ENCODE data around the gene TNFRSF21. TPM values are rescaled to one million over a fixed set of nuclear protein-coding genes. Genes with fewer than 3 reads are reported as not detected.

The TNFRSF21 gene
- total RNA-seq, 1 experiment from 2014 or later = 19.3 TPM

DNA sequence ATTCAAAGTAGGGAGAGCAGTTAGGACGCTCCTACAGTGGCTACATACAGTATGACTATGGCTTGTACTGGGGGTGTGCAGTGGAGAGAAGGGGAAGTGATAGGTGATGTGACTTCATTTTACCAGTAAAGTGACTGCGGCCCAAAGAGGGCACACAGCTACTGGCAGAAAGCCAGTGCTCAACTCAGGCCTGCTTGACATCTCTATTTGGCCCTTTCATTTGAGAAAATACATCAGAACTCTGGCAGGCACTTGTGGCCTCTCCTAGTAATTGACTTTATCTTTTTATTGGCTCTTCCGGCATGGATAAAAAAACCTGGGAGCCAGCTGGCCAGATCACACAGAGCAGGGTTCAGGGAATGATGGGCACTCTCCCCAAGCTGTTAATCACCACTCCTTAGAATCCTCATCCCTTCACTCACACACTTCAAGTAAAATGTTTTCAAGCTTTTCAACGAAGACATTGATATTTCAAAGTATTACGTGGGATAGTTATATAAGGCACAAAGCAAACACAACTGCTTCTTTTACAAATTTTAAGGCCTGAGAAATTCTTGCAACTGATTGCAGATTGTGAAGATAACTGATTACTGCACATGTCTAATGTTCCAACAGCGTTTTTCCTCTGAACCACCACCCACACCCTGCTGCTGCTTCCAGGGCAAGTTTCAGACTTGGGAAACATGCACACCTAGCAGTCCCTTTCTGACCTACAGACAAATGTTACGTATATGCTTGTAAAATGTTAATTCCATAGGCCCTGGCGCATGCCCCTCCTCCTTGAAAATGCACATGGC, 73.5 kb downstream of the TNFRSF21 start:
- BruUV-seq (replicated peaks) = no TSS peak
- intact Hi-C loops (cut with micrococcal nuclease) = no loop called here
- H3K27ac Mint-ChIP-seq (ENCODE audit: low read depth, unreplicated experiment) = no peak overlapping the region
- peaks cover 29% of the 10 kb centered on the region for H3K36me3 Mint-ChIP-seq (ENCODE audit: insufficient read depth, unreplicated experiment)
- no peaks in the 10 kb centered on the region for H3K9me3 Mint-ChIP-seq (ENCODE audit: unreplicated experiment)
- ChIA-PET CTCF (interaction anchor here (0.6 to 2.4 kb wide), 4 partner anchors 102 to 189 kb away, joined by 3 to 9 read pairs (median 4); no protein-coding TSS in a partner anchor), POLR2A (no interaction called here)
- DNase-seq (ENCODE audit: unreplicated experiment) = no peak
- no peak overlapping the region for H3K4me3 Mint-ChIP-seq (ENCODE audit: unreplicated experiment)
- TF ChIP-seq, protein P1, sequence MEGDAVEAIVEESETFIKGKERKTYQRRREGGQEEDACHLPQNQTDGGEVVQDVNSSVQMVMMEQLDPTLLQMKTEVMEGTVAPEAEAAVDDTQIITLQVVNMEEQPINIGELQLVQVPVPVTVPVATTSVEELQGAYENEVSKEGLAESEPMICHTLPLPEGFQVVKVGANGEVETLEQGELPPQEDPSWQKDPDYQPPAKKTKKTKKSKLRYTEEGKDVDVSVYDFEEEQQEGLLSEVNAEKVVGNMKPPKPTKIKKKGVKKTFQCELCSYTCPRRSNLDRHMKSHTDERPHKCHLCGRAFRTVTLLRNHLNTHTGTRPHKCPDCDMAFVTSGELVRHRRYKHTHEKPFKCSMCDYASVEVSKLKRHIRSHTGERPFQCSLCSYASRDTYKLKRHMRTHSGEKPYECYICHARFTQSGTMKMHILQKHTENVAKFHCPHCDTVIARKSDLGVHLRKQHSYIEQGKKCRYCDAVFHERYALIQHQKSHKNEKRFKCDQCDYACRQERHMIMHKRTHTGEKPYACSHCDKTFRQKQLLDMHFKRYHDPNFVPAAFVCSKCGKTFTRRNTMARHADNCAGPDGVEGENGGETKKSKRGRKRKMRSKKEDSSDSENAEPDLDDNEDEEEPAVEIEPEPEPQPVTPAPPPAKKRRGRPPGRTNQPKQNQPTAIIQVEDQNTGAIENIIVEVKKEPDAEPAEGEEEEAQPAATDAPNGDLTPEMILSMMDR (IDR thresholded peaks at IDR 0.05; ENCODE audit: unreplicated experiment) = no peak
- H3K4me1 Mint-ChIP-seq (ENCODE audit: insufficient read depth, unreplicated experiment) = no peaks in the 10 kb centered on the region
- H3K27me3 Mint-ChIP-seq (ENCODE audit: insufficient read depth, unreplicated experiment) = no peaks in the 10 kb centered on the region

DNA sequence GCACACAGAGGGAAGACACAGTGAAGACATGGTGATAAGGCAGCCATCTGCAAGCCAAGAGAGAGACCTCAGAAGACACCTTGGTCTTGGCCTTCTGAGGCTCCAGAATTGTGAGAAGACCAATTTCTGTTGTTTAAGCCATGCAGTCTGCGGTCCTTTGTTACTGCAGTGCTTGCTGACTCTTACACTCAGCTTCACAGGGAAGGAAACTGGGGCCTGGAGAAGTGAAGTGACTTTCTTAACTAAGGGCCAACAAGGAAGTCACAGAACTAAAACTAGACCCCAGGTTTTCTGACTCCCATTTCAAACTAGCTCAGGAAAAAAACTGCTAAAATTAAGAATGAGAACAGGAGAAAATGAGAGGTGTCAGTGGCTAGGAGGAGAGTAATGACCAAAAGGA, 74.3 kb downstream of the TNFRSF21 start:
- Mint-ChIP-seq H3K9me3 (ENCODE audit: unreplicated experiment) (no peaks in the 10 kb centered on the region), H3K27ac (ENCODE audit: low read depth, unreplicated experiment) (no peak overlapping the region), H3K4me3 (ENCODE audit: unreplicated experiment) (no peak overlapping the region), H3K27me3 (ENCODE audit: insufficient read depth, unreplicated experiment) (no peaks in the 10 kb centered on the region), H3K4me1 (ENCODE audit: insufficient read depth, unreplicated experiment) (no peaks in the 10 kb centered on the region), H3K36me3 (ENCODE audit: insufficient read depth, unreplicated experiment) (peaks cover 29% of the 10 kb centered on the region)
- POLR2A ChIA-PET = no interaction called here
- intact Hi-C loops (cut with micrococcal nuclease) = no loop called here
- CTCF ChIA-PET = interaction anchor here (0.6 to 2.4 kb wide), 4 partner anchors 8 to 188 kb away, joined by 3 to 9 read pairs (median 4); no protein-coding TSS in a partner anchor
- no peak for DNase-seq (ENCODE audit: unreplicated experiment)
- BruUV-seq (replicated peaks) = no TSS peak
- TF ChIP-seq, protein P1 (IDR thresholded peaks at IDR 0.05; ENCODE audit: unreplicated experiment) = no peak

DNA sequence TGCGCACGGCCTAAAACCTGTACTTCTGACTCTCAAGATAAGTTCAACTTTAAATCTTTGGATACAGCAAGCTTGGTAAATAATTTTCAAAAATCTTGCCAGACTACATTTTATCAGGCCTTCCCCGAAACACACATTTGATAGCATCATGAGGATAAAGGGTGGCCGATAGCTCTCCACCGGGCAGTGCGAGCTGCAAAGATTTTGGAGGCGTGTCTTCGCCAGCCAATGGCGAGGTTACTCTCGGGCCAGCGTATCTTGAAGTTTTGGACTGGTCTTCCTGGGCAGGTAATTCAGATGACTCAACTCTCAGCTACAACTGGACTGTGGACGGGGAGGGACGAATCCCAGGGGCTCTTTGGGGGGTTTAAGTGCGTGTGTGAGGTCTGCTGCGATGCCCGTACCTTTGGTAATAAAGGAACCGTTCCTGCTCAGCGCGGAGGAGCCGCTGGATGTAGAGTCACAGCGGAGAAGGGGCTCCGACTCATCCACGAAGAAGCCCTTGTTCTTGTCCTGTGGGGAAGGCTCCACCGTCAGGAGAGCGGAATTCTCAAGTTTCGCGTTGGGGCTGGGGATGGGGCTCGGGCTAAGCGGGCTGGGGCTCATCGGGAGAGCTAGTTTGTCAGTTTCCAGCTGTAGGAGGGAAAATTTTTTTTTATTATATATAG, 75.3 kb downstream of the TNFRSF21 start:
- H3K27ac Mint-ChIP-seq (ENCODE audit: low read depth, unreplicated experiment) = no peak overlapping the region
- no peak for DNase-seq (ENCODE audit: unreplicated experiment)
- peaks cover 29% of the 10 kb centered on the region for H3K36me3 Mint-ChIP-seq (ENCODE audit: insufficient read depth, unreplicated experiment)
- TF ChIP-seq, protein P1 (IDR thresholded peaks at IDR 0.05; ENCODE audit: unreplicated experiment) = no peak
- no peaks in the 10 kb centered on the region for H3K27me3 Mint-ChIP-seq (ENCODE audit: insufficient read depth, unreplicated experiment)
- CTCF ChIA-PET = interaction anchor here (1.9 to 2.4 kb wide), 2 partner anchors 137 to 187 kb away, joined by 4 to 9 read pairs; no protein-coding TSS in a partner anchor
- POLR2A ChIA-PET = interaction anchor here (1.1 kb wide), 1 partner anchor 75 kb away, joined by 3 read pairs; the partner anchor contains the start of gene TNFRSF21
- intact Hi-C loops (cut with micrococcal nuclease) = no loop called here
- no peaks in the 10 kb centered on the region for H3K4me1 Mint-ChIP-seq (ENCODE audit: insufficient read depth, unreplicated experiment)
- BruUV-seq (replicated peaks) = no TSS peak
- H3K9me3 Mint-ChIP-seq (ENCODE audit: unreplicated experiment) = no peaks in the 10 kb centered on the region
- no peak overlapping the region for H3K4me3 Mint-ChIP-seq (ENCODE audit: unreplicated experiment)

DNA sequence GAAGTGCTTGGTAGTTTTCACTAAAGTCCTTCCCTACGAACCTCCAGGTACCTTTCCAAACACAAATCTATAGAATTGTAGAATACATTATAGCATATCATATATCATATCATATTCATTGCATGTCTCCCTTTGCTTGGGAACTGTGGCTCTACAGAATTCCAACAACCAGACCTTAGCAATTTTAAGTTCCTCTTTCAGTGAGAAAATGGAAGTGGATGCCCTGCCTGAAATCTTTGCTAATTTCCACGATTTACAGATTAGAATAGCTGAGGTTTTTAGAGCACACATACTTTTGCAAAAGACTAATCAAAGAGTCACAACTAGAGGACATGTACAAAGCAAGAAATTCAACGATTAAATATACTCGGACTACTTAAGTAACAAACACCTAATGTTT, 78.6 kb downstream of the TNFRSF21 start:
- no peak overlapping the region for H3K4me3 Mint-ChIP-seq (ENCODE audit: unreplicated experiment)
- H3K27me3 Mint-ChIP-seq (ENCODE audit: insufficient read depth, unreplicated experiment) = no peaks in the 10 kb centered on the region
- TF ChIP-seq, protein P1 (IDR thresholded peaks at IDR 0.05; ENCODE audit: unreplicated experiment) = no peak
- no peak for DNase-seq (ENCODE audit: unreplicated experiment)
- ChIA-PET CTCF (interaction anchor here (0.9 kb wide), 1 partner anchor 27 kb away, joined by 3 read pairs; no protein-coding TSS in a partner anchor), POLR2A (no interaction called here)
- BruUV-seq (replicated peaks) = no TSS peak
- H3K27ac Mint-ChIP-seq (ENCODE audit: low read depth, unreplicated experiment) = no peak overlapping the region
- H3K9me3 Mint-ChIP-seq (ENCODE audit: unreplicated experiment) = no peaks in the 10 kb centered on the region
- intact Hi-C loops (cut with micrococcal nuclease) = no loop called here
- H3K36me3 Mint-ChIP-seq (ENCODE audit: insufficient read depth, unreplicated experiment) = peaks cover 29% of the 10 kb centered on the region
- H3K4me1 Mint-ChIP-seq (ENCODE audit: insufficient read depth, unreplicated experiment) = no peaks in the 10 kb centered on the region
